ENCODE measurements around the gene TPI1. TPM values are rescaled to one million over a fixed set of nuclear protein-coding genes. Genes with fewer than 3 reads are reported as not detected.

The TPI1 gene
- total RNA-seq, 1 experiment from 2014 or later = 1,177 TPM

DNA sequence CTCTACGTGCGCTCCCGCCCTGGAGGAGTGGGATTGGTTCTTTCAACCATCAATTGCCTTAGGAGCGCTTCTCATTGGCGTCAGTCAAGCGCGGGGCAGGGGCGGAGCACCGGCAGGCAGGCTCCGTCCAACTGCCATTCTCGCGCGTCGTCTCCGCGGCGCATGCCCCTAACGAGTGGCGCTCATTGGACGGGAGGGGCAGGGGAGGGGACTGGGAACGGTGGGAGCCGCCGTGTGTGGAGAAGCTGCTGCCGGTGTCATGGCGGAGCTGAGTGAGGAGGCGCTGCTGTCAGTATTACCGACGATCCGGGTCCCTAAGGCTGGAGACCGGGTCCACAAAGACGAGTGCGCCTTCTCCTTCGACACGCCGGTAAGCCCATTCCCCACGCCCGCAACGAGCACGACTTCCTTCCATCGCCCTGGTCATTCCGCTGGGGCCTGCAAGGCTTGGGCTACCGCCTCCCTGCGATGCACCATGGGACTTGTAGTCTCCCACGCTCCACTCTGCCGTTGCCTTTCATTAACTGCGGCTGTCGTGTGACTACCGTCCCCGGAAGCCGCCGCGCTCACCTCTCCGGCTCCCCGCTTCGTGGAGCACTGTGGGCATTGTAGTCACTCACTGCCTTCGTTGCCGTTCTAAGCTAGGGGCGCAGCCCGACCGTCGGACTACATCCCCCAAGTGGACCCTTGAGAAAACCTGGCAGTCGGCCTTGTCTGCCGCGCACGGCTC is 15.2 kb upstream of the TPI1 start, which contains the start of gene USP5:
Gene USP5, plus strand, starts transcription at position 230 of the 730 bp plus-strand sequence. Its CDS starts 30 bp downstream, at position 260.
- Histone ChIP-seq H3K9me3 (ENCODE audit: control insufficient read depth, low read depth, low read length) (no peaks in the 10 kb centered on the region), H3K27me3 (ENCODE audit: insufficient read depth, low read length) (no peaks in the 10 kb centered on the region), H2BK20ac (ENCODE audit: low read depth, low read length, poor library complexity, severe bottlenecking) (no peak within 1 kb of the TSS), H4K5ac (ENCODE audit: insufficient read length, low read depth, low read length) (no peak within 1 kb of the TSS), H3K79me1 (ENCODE audit: insufficient read depth, low read depth, low read length, poor library complexity, severe bottlenecking) (no peaks in the 10 kb centered on the region), H3K27ac (ENCODE audit: insufficient read length, low read depth, low read length) (no peak within 1 kb of the TSS), H3K4me2 (ENCODE audit: insufficient read depth, insufficient read length, low read length) (peak within 1 kb of the TSS; percentile 78), H4K20me1 (ENCODE audit: control insufficient read depth, insufficient read depth, insufficient read length) (peaks cover 2% of the 10 kb centered on the region), H2BK15ac (ENCODE audit: low read depth, low read length) (no peak within 1 kb of the TSS), H3K56ac (ENCODE audit: insufficient read length, low read depth, low read length) (no peak within 1 kb of the TSS), H3K4ac (ENCODE audit: low read depth, low read length) (no peak within 1 kb of the TSS), H3K23me2 (ENCODE audit: insufficient read length, low read depth, low read length, poor library complexity, severe bottlenecking) (peaks cover 16% of the 10 kb centered on the region), H3K79me2 (ENCODE audit: insufficient read depth, low read length) (peaks cover 5% of the 10 kb centered on the region; the same call in 1 of the 2 replicates), H3K14ac (ENCODE audit: insufficient read depth, low read length) (peak within 1 kb of the TSS; percentile 28; the same call in 1 of the 2 replicates), H3K9ac (ENCODE audit: extremely low read depth, insufficient read length, low read length) (peak within 1 kb of the TSS; percentile 68), H4K8ac (replicated peaks; ENCODE audit: insufficient read length, low read depth, low read length) (no peak within 1 kb of the TSS), H3T11ph (ENCODE audit: low read length) (no peak within 1 kb of the TSS), H2BK120ac (ENCODE audit: low read depth, low read length, poor library complexity, severe bottlenecking) (no peak within 1 kb of the TSS), H3K4me1 (ENCODE audit: insufficient read depth, low read length) (no peaks in the 10 kb centered on the region; the same call in 1 of the 2 replicates), H2BK5ac (ENCODE audit: insufficient read length, low read length) (no peak within 1 kb of the TSS), H4K91ac (ENCODE audit: insufficient read length, low read depth, low read length) (no peak within 1 kb of the TSS), H2BK12ac (ENCODE audit: insufficient read length, low read depth, low read length) (no peak within 1 kb of the TSS), H3K23ac (ENCODE audit: insufficient read length, low read depth, low read length) (no peak within 1 kb of the TSS), H3K18ac (ENCODE audit: insufficient read length, low read depth, low read length) (peak within 1 kb of the TSS; percentile 80), H2AFZ (ENCODE audit: low read length) (no peak within 1 kb of the TSS), H2AK5ac (ENCODE audit: insufficient read length, low read length) (no peak within 1 kb of the TSS)
- Mint-ChIP-seq H3K4me3 (peak within 1 kb of the TSS; percentile 94 to 98), H3K36me3 (ENCODE audit: insufficient read depth in 1 of 3, low read depth in 3 of 3) (peaks cover 28 to 61% (median 57%) of the 10 kb centered on the region in 3 experiments; a peak in 6 of 7 replicates), H3K27me3 (ENCODE audit: low read depth) (no peaks in the 10 kb centered on the region), H3K9me3 (no peaks in the 10 kb centered on the region; a peak in 1 of 5 replicates), H3K4me1 (peaks cover 24 to 26% of the 10 kb centered on the region in 2 experiments), H3K27ac (peak within 1 kb of the TSS; percentile 97 to 99 (median 98))
- DNase-seq = peak; percentile 100
- WGBS (ENCODE audit: extremely low coverage, insufficient read length, low lambda C conversion rate) = no CpG with 5 or more reads among the region's 65 CpGs
- TF ChIP-seq, protein P1, sequence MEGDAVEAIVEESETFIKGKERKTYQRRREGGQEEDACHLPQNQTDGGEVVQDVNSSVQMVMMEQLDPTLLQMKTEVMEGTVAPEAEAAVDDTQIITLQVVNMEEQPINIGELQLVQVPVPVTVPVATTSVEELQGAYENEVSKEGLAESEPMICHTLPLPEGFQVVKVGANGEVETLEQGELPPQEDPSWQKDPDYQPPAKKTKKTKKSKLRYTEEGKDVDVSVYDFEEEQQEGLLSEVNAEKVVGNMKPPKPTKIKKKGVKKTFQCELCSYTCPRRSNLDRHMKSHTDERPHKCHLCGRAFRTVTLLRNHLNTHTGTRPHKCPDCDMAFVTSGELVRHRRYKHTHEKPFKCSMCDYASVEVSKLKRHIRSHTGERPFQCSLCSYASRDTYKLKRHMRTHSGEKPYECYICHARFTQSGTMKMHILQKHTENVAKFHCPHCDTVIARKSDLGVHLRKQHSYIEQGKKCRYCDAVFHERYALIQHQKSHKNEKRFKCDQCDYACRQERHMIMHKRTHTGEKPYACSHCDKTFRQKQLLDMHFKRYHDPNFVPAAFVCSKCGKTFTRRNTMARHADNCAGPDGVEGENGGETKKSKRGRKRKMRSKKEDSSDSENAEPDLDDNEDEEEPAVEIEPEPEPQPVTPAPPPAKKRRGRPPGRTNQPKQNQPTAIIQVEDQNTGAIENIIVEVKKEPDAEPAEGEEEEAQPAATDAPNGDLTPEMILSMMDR (conservative IDR thresholded peaks at IDR 0.05) = no peak
